Activated naive CD4-positive, alpha-beta T cell treated with anti-CD3 and anti-CD28 coated beads, Interleukin-2, amount 10 ng/mL, durations not matched to agents 7 days and 5 days (primary cell): ENCODE measurements around the gene TLK2.
"Not testable (repeated sequence)": the region's sequence is repeated elsewhere in the genome, so short reads cannot be mapped to it uniquely, and the experiment has no call there.

Experiments
- CTCF ChIA-PET: fragments of 350-600 bp; sonication (Branson Sonifier 250); formaldehyde crosslinking; loops from one replicate; lab custom pipeline; 2021; ENCODE audit warnings: antibody characterized with exemption; lab: Charles Lee
- DNase-seq: peaks from one replicate; pipeline ENCODE4 v3.0.0-alpha.2; 2020
- H3K27ac Mint-ChIP-seq: one replicate; pipeline ENCODE4 v1.8.0; 2021; ENCODE audit warnings: mild to moderate bottlenecking, moderate library complexity, mixed read lengths
- H3K27me3 Mint-ChIP-seq: one replicate; pipeline ENCODE4 v1.8.0; 2021; ENCODE audit warnings: mild to moderate bottlenecking, mixed read lengths
- H3K36me3 Mint-ChIP-seq: one replicate; pipeline ENCODE4 v1.8.0; 2021; ENCODE audit warnings: mixed read lengths
- H3K4me1 Mint-ChIP-seq: one replicate; pipeline ENCODE4 v1.8.0; 2021; ENCODE audit warnings: mixed read lengths
- H3K4me3 Mint-ChIP-seq: one replicate; pipeline ENCODE4 v1.8.0; 2021; ENCODE audit warnings: mild to moderate bottlenecking, moderate library complexity, mixed read lengths
- H3K9me3 Mint-ChIP-seq: one replicate; pipeline ENCODE4 v1.8.0; 2021; ENCODE audit warnings: mixed read lengths

TLK2 gene

GRCh38 chr17:62560971-62561370, 82.3 kb downstream of the TLK2 start:
- H3K4me3 Mint-ChIP-seq, H3K9me3 Mint-ChIP-seq, DNase-seq, H3K27me3 Mint-ChIP-seq, H3K4me1 Mint-ChIP-seq, H3K27ac Mint-ChIP-seq, CTCF ChIA-PET: not testable (repeated sequence)
- peaks cover 40% of the 10 kb centered on the region for H3K36me3 Mint-ChIP-seq

GRCh38 chr17:62562656-62563055, 84.0 kb downstream of the TLK2 start:
- no peak for DNase-seq
- H3K27me3 Mint-ChIP-seq, result no peaks in the 10 kb centered on the region
- CTCF ChIA-PET, result no interaction called here
- H3K4me1 Mint-ChIP-seq, result no peaks in the 10 kb centered on the region
- peaks cover 46% of the 10 kb centered on the region for H3K36me3 Mint-ChIP-seq
- H3K9me3 Mint-ChIP-seq, result no peaks in the 10 kb centered on the region
- no peak overlapping the region for H3K4me3 Mint-ChIP-seq
- no peak overlapping the region for H3K27ac Mint-ChIP-seq

DNA sequence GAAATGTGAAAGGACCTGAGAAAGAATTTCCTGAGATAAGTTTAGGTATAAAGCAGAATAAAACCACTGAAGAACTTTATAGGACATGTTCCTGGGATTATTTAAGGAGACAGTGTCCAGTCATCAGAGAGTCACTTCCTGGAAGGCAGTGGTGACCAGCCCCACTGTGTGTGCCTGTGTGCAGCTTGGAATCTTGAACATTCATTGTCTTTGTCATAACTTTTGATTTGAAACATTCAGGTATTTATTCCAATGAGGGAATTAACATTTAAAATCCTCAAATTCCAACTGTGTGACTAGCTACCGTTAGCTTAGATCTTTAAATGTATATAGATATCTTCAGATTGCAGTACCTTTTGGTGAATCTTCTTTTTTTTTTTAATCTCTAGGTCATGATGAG, 87.2 kb downstream of the TLK2 start:
- Mint-ChIP-seq H3K36me3 (peaks cover 49% of the 10 kb centered on the region), H3K4me1 (no peaks in the 10 kb centered on the region), H3K27ac (no peak overlapping the region), H3K9me3 (no peaks in the 10 kb centered on the region), H3K27me3 (no peaks in the 10 kb centered on the region), H3K4me3 (no peak overlapping the region)
- no peak for DNase-seq
- CTCF ChIA-PET, result interaction anchor here (1.0 kb wide), 1 partner anchor 13 kb away, joined by 3 read pairs; no protein-coding TSS in a partner anchor

GRCh38 chr17:62566996-62567578, 88.5 kb downstream of the TLK2 start:
- Mint-ChIP-seq H3K27me3 (no peaks in the 10 kb centered on the region), H3K27ac (no peak overlapping the region), H3K9me3 (no peaks in the 10 kb centered on the region), H3K36me3 (peaks cover 45% of the 10 kb centered on the region), H3K4me1 (no peaks in the 10 kb centered on the region), H3K4me3 (no peak overlapping the region)
- CTCF ChIA-PET, result no interaction called here
- no peak for DNase-seq

DNA sequence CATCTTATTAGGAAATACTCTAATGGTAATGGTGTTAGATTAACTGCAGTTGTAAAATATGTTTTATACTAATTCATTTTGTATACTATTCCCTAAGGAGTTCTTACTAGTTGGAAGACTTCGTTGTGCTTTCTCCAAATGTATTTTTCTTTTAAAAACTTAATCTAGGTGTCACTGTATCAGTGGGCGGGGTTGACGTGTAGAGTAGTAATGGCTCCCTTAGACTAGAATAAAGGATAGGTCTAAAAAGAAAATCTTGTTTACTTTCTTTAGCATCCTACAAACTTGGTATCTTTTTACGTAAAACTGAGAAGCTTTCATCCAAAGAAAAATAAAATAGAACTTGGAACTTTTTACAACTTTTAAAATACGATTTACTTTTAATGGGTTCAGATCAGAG, 93.9 kb downstream of the TLK2 start:
- H3K27ac Mint-ChIP-seq, result no peak overlapping the region
- H3K27me3 Mint-ChIP-seq, result no peaks in the 10 kb centered on the region
- no peaks in the 10 kb centered on the region for H3K9me3 Mint-ChIP-seq
- no peak overlapping the region for H3K4me3 Mint-ChIP-seq
- peaks cover 34% of the 10 kb centered on the region for H3K36me3 Mint-ChIP-seq
- H3K4me1 Mint-ChIP-seq, result no peaks in the 10 kb centered on the region
- no peak for DNase-seq
- CTCF ChIA-PET, result no interaction called here

DNA sequence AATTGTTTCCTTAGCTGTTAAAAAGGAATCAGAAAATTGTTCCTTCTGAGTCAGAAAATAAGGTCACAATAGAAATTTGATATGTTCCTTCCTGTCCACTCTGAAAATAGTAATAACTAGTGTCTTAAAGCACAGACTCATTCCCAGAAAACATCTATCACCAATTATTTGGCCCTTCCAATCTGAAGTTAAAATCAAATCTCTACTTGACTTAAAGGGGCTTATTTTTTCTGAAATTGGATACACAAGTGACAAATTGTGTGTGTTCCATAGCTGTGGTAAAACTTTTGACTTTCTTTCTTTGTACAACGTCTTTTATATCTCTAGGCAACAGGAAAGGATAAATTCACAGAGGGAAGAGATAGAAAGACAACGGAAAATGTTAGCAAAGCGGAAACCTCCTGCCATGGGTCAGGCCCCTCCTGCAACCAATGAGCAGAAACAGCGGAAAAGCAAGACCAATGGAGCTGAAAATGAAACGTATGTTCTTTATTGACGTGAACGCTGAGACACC, 94.3 kb downstream of the TLK2 start:
- H3K27me3 Mint-ChIP-seq, result no peaks in the 10 kb centered on the region
- peaks cover 34% of the 10 kb centered on the region for H3K36me3 Mint-ChIP-seq
- no peak overlapping the region for H3K4me3 Mint-ChIP-seq
- CTCF ChIA-PET, result no interaction called here
- no peaks in the 10 kb centered on the region for H3K4me1 Mint-ChIP-seq
- no peak for DNase-seq
- no peak overlapping the region for H3K27ac Mint-ChIP-seq
- no peaks in the 10 kb centered on the region for H3K9me3 Mint-ChIP-seq

GRCh38 chr17:62573480-62574117, 95.0 kb downstream of the TLK2 start:
- Mint-ChIP-seq H3K9me3 (no peaks in the 10 kb centered on the region), H3K27ac (no peak overlapping the region), H3K27me3 (no peaks in the 10 kb centered on the region), H3K4me1 (no peaks in the 10 kb centered on the region), H3K36me3 (peaks cover 38% of the 10 kb centered on the region), H3K4me3 (no peak overlapping the region)
- DNase-seq, result no peak
- CTCF ChIA-PET, result no interaction called here

DNA sequence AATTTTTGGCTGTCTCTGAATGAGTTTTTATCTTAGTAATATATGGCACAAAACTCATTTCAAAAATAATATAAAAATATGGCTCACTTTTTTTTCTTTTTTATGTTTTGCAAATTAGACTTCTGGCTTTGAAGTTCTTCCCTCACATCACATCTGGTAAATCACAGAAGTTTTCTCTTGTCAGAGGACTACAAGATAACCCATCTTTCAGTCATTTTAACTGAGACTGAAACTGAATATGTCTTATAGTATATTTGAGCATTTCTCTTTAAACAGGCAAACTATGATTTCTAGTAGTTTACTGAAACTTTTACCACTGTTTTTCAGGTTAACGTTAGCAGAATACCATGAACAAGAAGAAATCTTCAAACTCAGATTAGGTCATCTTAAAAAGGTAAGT, 97.8 kb downstream of the TLK2 start:
- Mint-ChIP-seq H3K36me3 (peaks cover 40% of the 10 kb centered on the region), H3K4me1 (no peaks in the 10 kb centered on the region), H3K27me3 (no peaks in the 10 kb centered on the region), H3K9me3 (no peaks in the 10 kb centered on the region), H3K27ac (no peak overlapping the region), H3K4me3 (no peak overlapping the region)
- CTCF ChIA-PET, result no interaction called here
- no peak for DNase-seq

GRCh38 chr17:62578757-62579487, 100.3 kb downstream of the TLK2 start:
- Mint-ChIP-seq H3K36me3 (peaks cover 37% of the 10 kb centered on the region), H3K27me3 (no peaks in the 10 kb centered on the region), H3K4me1 (peaks cover 4% of the 10 kb centered on the region), H3K9me3 (no peaks in the 10 kb centered on the region), H3K4me3 (no peak overlapping the region), H3K27ac (no peak overlapping the region)
- DNase-seq, result no peak
- CTCF ChIA-PET, result no interaction called here

DNA sequence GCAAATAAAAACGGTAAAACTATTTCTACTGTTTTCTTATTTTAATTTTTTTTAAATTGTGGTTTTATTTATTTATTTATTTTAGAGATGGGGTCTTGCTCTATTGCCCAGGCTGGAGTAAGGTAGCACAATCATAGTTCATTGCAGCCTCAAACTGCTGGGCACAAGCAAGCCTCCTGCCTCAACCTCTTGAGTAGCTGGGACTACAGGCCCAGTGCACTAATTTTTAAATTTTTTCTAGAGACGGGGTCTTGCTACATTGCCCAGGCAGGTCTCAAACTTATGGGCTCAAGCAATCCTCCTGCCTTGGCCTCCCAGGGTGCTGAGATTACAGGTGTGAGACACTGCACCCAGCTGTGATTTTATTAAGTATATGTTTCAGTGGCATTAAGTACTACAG, 102.3 kb downstream of the TLK2 start:
- H3K27ac Mint-ChIP-seq, result no peak overlapping the region
- H3K27me3 Mint-ChIP-seq, result no peaks in the 10 kb centered on the region
- H3K4me1 Mint-ChIP-seq, result peaks cover 4% of the 10 kb centered on the region
- H3K36me3 Mint-ChIP-seq, result peaks cover 32% of the 10 kb centered on the region
- DNase-seq, result no peak
- no peaks in the 10 kb centered on the region for H3K9me3 Mint-ChIP-seq
- H3K4me3 Mint-ChIP-seq, result no peak overlapping the region
- CTCF ChIA-PET, result no interaction called here

GRCh38 chr17:62581764-62582163, 103.1 kb downstream of the TLK2 start:
- Mint-ChIP-seq H3K36me3 (peaks cover 27% of the 10 kb centered on the region), H3K4me1 (peaks cover 4% of the 10 kb centered on the region), H3K9me3 (no peaks in the 10 kb centered on the region), H3K27me3 (no peaks in the 10 kb centered on the region), H3K4me3 (no peak overlapping the region), H3K27ac (no peak overlapping the region)
- CTCF ChIA-PET, result no interaction called here
- DNase-seq, result no peak

GRCh38 chr17:62587554-62587953, 108.9 kb downstream of the TLK2 start:
- H3K27ac Mint-ChIP-seq, result no peak overlapping the region
- H3K4me3 Mint-ChIP-seq, result no peak overlapping the region
- H3K4me1 Mint-ChIP-seq, result peaks cover 2% of the 10 kb centered on the region
- CTCF ChIA-PET, result no interaction called here
- no peaks in the 10 kb centered on the region for H3K27me3 Mint-ChIP-seq
- H3K9me3 Mint-ChIP-seq, result no peaks in the 10 kb centered on the region
- H3K36me3 Mint-ChIP-seq, result peaks cover 27% of the 10 kb centered on the region
- no peak for DNase-seq

DNA sequence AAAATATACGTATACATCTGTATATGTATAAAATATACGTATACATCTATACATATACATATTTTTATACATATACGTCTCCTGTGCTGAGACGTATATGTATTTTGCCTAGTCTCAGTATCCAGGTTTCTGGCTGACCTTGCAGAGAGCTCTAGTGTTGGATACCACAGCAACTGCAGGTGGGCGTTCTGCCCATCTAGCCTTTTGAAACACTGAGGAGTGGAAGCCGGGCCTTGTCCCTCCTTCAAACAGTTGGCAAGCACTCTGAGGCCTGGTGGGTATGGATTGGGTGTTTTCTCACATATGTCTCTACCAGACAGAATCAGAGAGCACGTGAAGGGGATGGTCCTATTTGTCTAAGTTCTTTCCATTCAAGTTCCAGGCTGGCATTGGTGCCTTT, 109.5 kb downstream of the TLK2 start:
- Mint-ChIP-seq H3K9me3 (no peaks in the 10 kb centered on the region), H3K27ac (no peak overlapping the region)

GRCh38 chr17:62591333-62591732, 112.7 kb downstream of the TLK2 start:
- no peaks in the 10 kb centered on the region for H3K4me1 Mint-ChIP-seq
- H3K9me3 Mint-ChIP-seq, result peaks cover 2% of the 10 kb centered on the region
- CTCF ChIA-PET, result no interaction called here
- no peaks in the 10 kb centered on the region for H3K27me3 Mint-ChIP-seq
- H3K4me3 Mint-ChIP-seq, result no peak overlapping the region
- H3K27ac Mint-ChIP-seq, result no peak overlapping the region
- DNase-seq, result no peak
- H3K36me3 Mint-ChIP-seq, result peaks cover 29% of the 10 kb centered on the region

More for the DNA sequence above, 109.5 kb downstream of the TLK2 start:
- CTCF ChIA-PET, result no interaction called here
- DNase-seq, result no peak
- no peaks in the 10 kb centered on the region for H3K4me1 Mint-ChIP-seq
- no peak overlapping the region for H3K4me3 Mint-ChIP-seq
- peaks cover 27% of the 10 kb centered on the region for H3K36me3 Mint-ChIP-seq
- H3K27me3 Mint-ChIP-seq, result no peaks in the 10 kb centered on the region

DNA sequence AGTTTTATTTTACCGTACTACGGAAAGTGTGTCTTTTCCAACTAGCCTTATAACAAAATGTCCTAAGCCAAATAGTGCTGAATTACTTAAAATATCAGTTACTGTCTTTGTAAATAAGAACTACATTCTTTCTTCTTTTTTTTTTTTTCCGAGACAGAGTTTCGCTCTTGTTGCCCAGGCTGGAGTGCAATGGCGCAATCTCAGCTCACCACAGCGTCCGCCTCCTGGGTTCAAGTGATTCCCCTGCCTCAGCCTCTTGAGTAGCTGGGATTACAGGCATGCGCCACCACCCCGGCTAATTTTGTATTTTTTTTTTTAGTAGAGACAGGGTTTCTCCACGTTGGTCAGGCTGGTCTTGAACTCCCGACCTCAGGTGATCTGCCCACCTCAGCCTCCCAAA, 113.2 kb downstream of the TLK2 start:
- peaks cover 34% of the 10 kb centered on the region for H3K36me3 Mint-ChIP-seq

More for the DNA sequence above, 113.2 kb downstream of the TLK2 start:
- H3K9me3 Mint-ChIP-seq, H3K4me3 Mint-ChIP-seq, H3K4me1 Mint-ChIP-seq, H3K27me3 Mint-ChIP-seq, DNase-seq, H3K27ac Mint-ChIP-seq, CTCF ChIA-PET: not testable (repeated sequence)
